GM21717 (cell line): ENCODE measurements around the gene GNL3L.
A peak's percentile ranks its signal among the peaks of the same experiment; 100 is the strongest.
"Not testable (repeated sequence)": the region's sequence is repeated elsewhere in the genome, so short reads cannot be mapped to it uniquely, and the experiment has no call there.

Source experiments
- ATAC-seq: cut with Tn5 transposase; IDR thresholded peaks from one replicate; pipeline ENCODE4 v1.9.1; 2021; ENCODE audit warnings: mild to moderate bottlenecking, moderate library complexity; ENCODE audit not compliant: unreplicated experiment

Gene GNL3L

GRCh38 chrX:54529552-54530356, at the start of gene GNL3L:
Gene GNL3L, plus strand, starts transcription at chrX:54530219. Its CDS starts 2,348 bp downstream, at chrX:54532567.
- peak; percentile 88 for ATAC-seq

- no peak for ATAC-seq
These were observed 47.0 kb upstream of the GNL3L start for GRCh38 chrX:54482839-54483593.

GRCh38 chrX:54483946-54484345, 46.1 kb upstream of the GNL3L start:
- no peak for ATAC-seq

GRCh38 chrX:54484666-54485065, 45.4 kb upstream of the GNL3L start:
- ATAC-seq, result no peak

- not testable (repeated sequence) for ATAC-seq
These were observed 40.2 kb upstream of the GNL3L start for GRCh38 chrX:54489819-54490218.

- no peak for ATAC-seq
These were observed 37.7 kb upstream of the GNL3L start for GRCh38 chrX:54492340-54492739.

GRCh38 chrX:54494166-54494988, 35.6 kb upstream of the GNL3L start:
- no peak for ATAC-seq

- ATAC-seq, result no peak
These were observed 34.8 kb upstream of the GNL3L start for GRCh38 chrX:54494989-54495813.

GRCh38 chrX:54495814-54496516, 34.1 kb upstream of the GNL3L start, which contains the start of gene FGD1:
Gene FGD1, minus strand, starts transcription at chrX:54496234. Its CDS starts 802 bp downstream, at chrX:54495432.
- no peak for ATAC-seq

- ATAC-seq, result no peak
These were observed 33.5 kb upstream of the GNL3L start for GRCh38 chrX:54496517-54496852.

GRCh38 chrX:54496936-54497335, 33.1 kb upstream of the GNL3L start:
- ATAC-seq, result no peak

- no peak for ATAC-seq
These were observed 20.6 kb upstream of the GNL3L start for GRCh38 chrX:54509400-54509799.

- no peak for ATAC-seq
These were observed 868 bp upstream of the GNL3L start for GRCh38 chrX:54529151-54529550.

- ATAC-seq, result peak; percentile 16
These were observed 410 bp downstream of the GNL3L start for GRCh38 chrX:54530357-54530900.

- no peak for ATAC-seq
These were observed 4.3 kb downstream of the GNL3L start for GRCh38 chrX:54534271-54534670.

GRCh38 chrX:54540289-54540688, 10.3 kb downstream of the GNL3L start:
- no peak for ATAC-seq

- not testable (repeated sequence) for ATAC-seq
These were observed 12.2 kb downstream of the GNL3L start for GRCh38 chrX:54542239-54542638.

GRCh38 chrX:54550821-54551220, 20.8 kb downstream of the GNL3L start:
- ATAC-seq, result no peak

- no peak for ATAC-seq
These were observed 21.8 kb downstream of the GNL3L start for GRCh38 chrX:54551801-54552200.
